Measurements from ENCODE around the gene BDP1.
A peak's percentile ranks its signal among the peaks of the same experiment; 100 is the strongest.

BDP1 gene

GRCh38 chr5:71471193-71471592 is 15.7 kb downstream of the BDP1 start:
- no peaks in the 10 kb centered on the region for H3K79me2 ChIP-seq (ENCODE audit: insufficient read depth, low read length)
- H3K27ac ChIP-seq (ENCODE audit: low read length), result no peak overlapping the region
- TF ChIP-seq EZH2 (IDR thresholded peaks at IDR 0.05; ENCODE audit: borderline replicate concordance, low read depth, low read length, severe bottlenecking) (no peak), CTCF (IDR thresholded peaks at IDR 0.05; ENCODE audit: borderline replicate concordance, extremely low read depth, low read length, poor library complexity, severe bottlenecking) (no peak)
- no peak overlapping the region for H3K9ac ChIP-seq (ENCODE audit: low read depth, low read length)
- no peak overlapping the region for H2AFZ ChIP-seq (ENCODE audit: low read depth, low read length)
- H4K20me1 ChIP-seq (ENCODE audit: insufficient read depth, low read length), result no peaks in the 10 kb centered on the region; the same call in 1 of the 2 replicates
- ATAC-seq (ENCODE audit: insufficient read depth, low read depth) (no peak), DNase-seq (no peak)
- H3K36me3 ChIP-seq (ENCODE audit: insufficient read depth, low read length), result peaks cover 71% of the 10 kb centered on the region
- no peak overlapping the region for H3K4me3 ChIP-seq (ENCODE audit: low read depth in 1 of 2, low read length in 2 of 2)
- H3K4me1 ChIP-seq (ENCODE audit: insufficient read depth, low read length), result no peaks in the 10 kb centered on the region
- H3K27me3 ChIP-seq (ENCODE audit: insufficient read depth, low read length, poor library complexity), result no peaks in the 10 kb centered on the region
- no peak overlapping the region for H3K4me2 ChIP-seq (ENCODE audit: insufficient read depth, low read length)
- no peaks in the 10 kb centered on the region for H3K9me3 ChIP-seq (ENCODE audit: insufficient read depth, low read length, severe bottlenecking)

GRCh38 chr5:71475788-71476384 is 20.4 kb downstream of the BDP1 start:
- no peaks in the 10 kb centered on the region for H3K9me3 ChIP-seq (ENCODE audit: insufficient read depth, low read length, severe bottlenecking)
- no peaks in the 10 kb centered on the region for H3K4me1 ChIP-seq (ENCODE audit: insufficient read depth, low read length)
- no peak overlapping the region for H3K4me2 ChIP-seq (ENCODE audit: insufficient read depth, low read length)
- H4K20me1 ChIP-seq (ENCODE audit: insufficient read depth, low read length), result no peaks in the 10 kb centered on the region; the same call in 1 of the 2 replicates
- DNase-seq (no peak), ATAC-seq (ENCODE audit: insufficient read depth, low read depth) (peak; percentile 68)
- peak; percentile 69 for TF ChIP-seq CTCF (IDR thresholded peaks at IDR 0.05; ENCODE audit: borderline replicate concordance, extremely low read depth, low read length, poor library complexity, severe bottlenecking)
- TF ChIP-seq EZH2 (IDR thresholded peaks at IDR 0.05; ENCODE audit: borderline replicate concordance, low read depth, low read length, severe bottlenecking), result no peak
- peaks cover 45% of the 10 kb centered on the region for H3K36me3 ChIP-seq (ENCODE audit: insufficient read depth, low read length)
- no peak overlapping the region for H3K9ac ChIP-seq (ENCODE audit: low read depth, low read length)
- H3K27me3 ChIP-seq (ENCODE audit: insufficient read depth, low read length, poor library complexity), result no peaks in the 10 kb centered on the region
- H2AFZ ChIP-seq (ENCODE audit: low read depth, low read length), result no peak overlapping the region
- no peak overlapping the region for H3K27ac ChIP-seq (ENCODE audit: low read length)
- no peaks in the 10 kb centered on the region for H3K79me2 ChIP-seq (ENCODE audit: insufficient read depth, low read length)
- no peak overlapping the region for H3K4me3 ChIP-seq (ENCODE audit: low read depth in 1 of 2, low read length in 2 of 2)

GRCh38 chr5:71481441-71481840 is 26.0 kb downstream of the BDP1 start:
- H4K20me1 ChIP-seq (ENCODE audit: insufficient read depth, low read length), result no peaks in the 10 kb centered on the region; the same call in 1 of the 2 replicates
- H3K4me1 ChIP-seq (ENCODE audit: insufficient read depth, low read length), result no peaks in the 10 kb centered on the region
- no peak overlapping the region for H3K4me3 ChIP-seq (ENCODE audit: low read depth in 1 of 2, low read length in 2 of 2)
- peaks cover 60% of the 10 kb centered on the region for H3K36me3 ChIP-seq (ENCODE audit: insufficient read depth, low read length)
- no peaks in the 10 kb centered on the region for H3K27me3 ChIP-seq (ENCODE audit: insufficient read depth, low read length, poor library complexity)
- no peaks in the 10 kb centered on the region for H3K9me3 ChIP-seq (ENCODE audit: insufficient read depth, low read length, severe bottlenecking)
- H3K9ac ChIP-seq (ENCODE audit: low read depth, low read length), result no peak overlapping the region
- peaks cover 2% of the 10 kb centered on the region; the same call in 1 of the 2 replicates for H3K79me2 ChIP-seq (ENCODE audit: insufficient read depth, low read length)
- DNase-seq (no peak), ATAC-seq (ENCODE audit: insufficient read depth, low read depth) (no peak)
- TF ChIP-seq EZH2 (IDR thresholded peaks at IDR 0.05; ENCODE audit: borderline replicate concordance, low read depth, low read length, severe bottlenecking) (no peak), CTCF (IDR thresholded peaks at IDR 0.05; ENCODE audit: borderline replicate concordance, extremely low read depth, low read length, poor library complexity, severe bottlenecking) (no peak)
- H3K27ac ChIP-seq (ENCODE audit: low read length), result no peak overlapping the region
- no peak overlapping the region for H2AFZ ChIP-seq (ENCODE audit: low read depth, low read length)
- H3K4me2 ChIP-seq (ENCODE audit: insufficient read depth, low read length), result no peak overlapping the region
